ENCODE results near the gene ADAM8. TPM values are rescaled to one million over a fixed set of nuclear protein-coding genes. Genes with fewer than 3 reads are reported as not detected.

ADAM8 gene
- total RNA-seq, 4 donors from 2014 or later: 0.90 to 2.1 (median 1.2) TPM

DNA sequence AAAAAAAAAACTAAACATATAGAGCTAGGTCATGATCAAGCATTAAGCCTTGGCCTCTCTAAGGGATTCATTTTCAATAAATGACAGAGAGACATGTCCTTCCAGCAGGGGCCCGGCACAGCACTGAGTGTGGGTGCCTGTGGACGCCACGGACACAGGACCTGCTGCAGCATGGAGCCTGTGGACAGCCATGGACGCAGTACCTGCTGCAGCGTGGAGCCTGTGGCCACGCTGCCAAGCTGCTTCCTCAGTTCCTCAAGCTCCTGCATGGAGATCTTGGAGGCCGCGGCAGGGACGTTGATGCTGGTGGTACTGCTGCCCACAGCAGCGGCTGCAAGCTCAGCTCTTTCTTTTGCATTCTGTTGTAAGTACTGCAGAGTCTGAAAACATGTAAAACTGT, 22.6 kb upstream of the ADAM8 start:
- intact Hi-C loops (cut with DNase I; ENCODE audit: low total_unique reads) (no loop called here), in situ Hi-C loops (cut with MboI; ENCODE audit: low sequenced_read_pairs in 4 of 4) (no loop called here)
- ATAC-seq (no peak), DNase-seq (no peak)
- H3K27me3 ChIP-seq: no peaks in the 10 kb centered on the region
- peaks cover 0 to 70% of the 10 kb centered on the region in 2 donors for H3K36me3 ChIP-seq
- no peak for TF ChIP-seq POLR2A (IDR thresholded peaks at IDR 0.05)
- TF ChIP-seq, protein P1, sequence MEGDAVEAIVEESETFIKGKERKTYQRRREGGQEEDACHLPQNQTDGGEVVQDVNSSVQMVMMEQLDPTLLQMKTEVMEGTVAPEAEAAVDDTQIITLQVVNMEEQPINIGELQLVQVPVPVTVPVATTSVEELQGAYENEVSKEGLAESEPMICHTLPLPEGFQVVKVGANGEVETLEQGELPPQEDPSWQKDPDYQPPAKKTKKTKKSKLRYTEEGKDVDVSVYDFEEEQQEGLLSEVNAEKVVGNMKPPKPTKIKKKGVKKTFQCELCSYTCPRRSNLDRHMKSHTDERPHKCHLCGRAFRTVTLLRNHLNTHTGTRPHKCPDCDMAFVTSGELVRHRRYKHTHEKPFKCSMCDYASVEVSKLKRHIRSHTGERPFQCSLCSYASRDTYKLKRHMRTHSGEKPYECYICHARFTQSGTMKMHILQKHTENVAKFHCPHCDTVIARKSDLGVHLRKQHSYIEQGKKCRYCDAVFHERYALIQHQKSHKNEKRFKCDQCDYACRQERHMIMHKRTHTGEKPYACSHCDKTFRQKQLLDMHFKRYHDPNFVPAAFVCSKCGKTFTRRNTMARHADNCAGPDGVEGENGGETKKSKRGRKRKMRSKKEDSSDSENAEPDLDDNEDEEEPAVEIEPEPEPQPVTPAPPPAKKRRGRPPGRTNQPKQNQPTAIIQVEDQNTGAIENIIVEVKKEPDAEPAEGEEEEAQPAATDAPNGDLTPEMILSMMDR (IDR thresholded peaks at IDR 0.05 in 4 of 5, conservative IDR thresholded peaks at IDR 0.05 in 1 of 5): no peak
- no peaks in the 10 kb centered on the region for H3K9me3 ChIP-seq
- H3K27ac ChIP-seq: no peak overlapping the region
- no peak overlapping the region for H3K4me3 ChIP-seq
- H3K4me1 ChIP-seq: no peaks in the 10 kb centered on the region

DNA sequence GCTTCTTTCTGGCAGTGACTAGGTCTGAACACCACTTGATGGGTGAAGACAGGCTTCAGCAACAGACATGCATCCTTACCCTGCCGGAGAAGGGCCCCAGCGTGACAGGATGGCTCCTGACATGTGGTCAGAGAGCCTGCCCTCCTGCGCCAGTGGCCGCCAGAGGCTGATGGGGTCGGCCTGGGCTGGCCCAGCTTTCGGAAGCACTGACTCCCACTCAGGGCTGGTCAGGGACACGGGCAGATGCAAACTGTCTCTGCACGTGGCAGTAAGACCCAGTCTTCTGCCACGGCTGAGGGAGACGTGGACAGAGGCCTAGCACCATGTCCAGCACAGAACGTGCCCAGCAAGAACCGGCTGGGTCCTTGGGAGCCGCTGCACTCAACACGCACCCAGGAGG, 21.8 kb upstream of the ADAM8 start:
- Histone ChIP-seq H3K27ac (no peak overlapping the region), H3K4me3 (no peak overlapping the region), H3K27me3 (no peaks in the 10 kb centered on the region), H3K4me1 (no peaks in the 10 kb centered on the region), H3K36me3 (peaks cover 0 to 77% of the 10 kb centered on the region in 2 donors), H3K9me3 (no peaks in the 10 kb centered on the region)
- no peak for ATAC-seq
- TF ChIP-seq POLR2A (IDR thresholded peaks at IDR 0.05): no peak
- TF ChIP-seq, protein P1 (IDR thresholded peaks at IDR 0.05 in 4 of 5, conservative IDR thresholded peaks at IDR 0.05 in 1 of 5): no peak
- DNase-seq: no peak
- in situ Hi-C loops (cut with MboI; ENCODE audit: low sequenced_read_pairs in 4 of 4) (no loop called here), intact Hi-C loops (cut with DNase I; ENCODE audit: low total_unique reads) (no loop called here)

DNA sequence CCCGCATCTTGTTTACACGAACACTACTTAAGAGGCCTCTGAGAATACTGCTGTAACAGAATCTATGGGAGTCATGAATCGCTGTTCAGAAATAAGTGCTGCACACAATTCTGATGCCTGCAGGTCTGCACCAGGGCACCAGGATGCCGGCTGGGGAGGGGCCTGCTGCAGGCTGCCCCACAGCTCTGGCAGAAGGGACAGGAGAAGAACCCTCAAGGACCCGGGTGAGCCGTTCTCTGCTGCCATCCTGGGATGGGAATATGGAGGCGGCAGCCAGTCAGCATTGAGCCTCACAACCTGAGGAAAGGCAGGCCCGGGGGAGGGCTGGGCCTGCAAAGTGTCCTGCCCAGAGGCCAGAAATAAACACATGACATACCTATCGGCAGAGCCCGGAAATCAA, 20.8 kb upstream of the ADAM8 start:
- Histone ChIP-seq H3K27ac (no peak overlapping the region), H3K4me3 (no peak overlapping the region), H3K4me1 (no peaks in the 10 kb centered on the region), H3K27me3 (no peaks in the 10 kb centered on the region), H3K9me3 (no peaks in the 10 kb centered on the region), H3K36me3 (peaks cover 0 to 87% of the 10 kb centered on the region in 2 donors)
- no peak for ATAC-seq
- DNase-seq: no peak
- in situ Hi-C loops (cut with MboI; ENCODE audit: low sequenced_read_pairs in 4 of 4): no loop called here
- TF ChIP-seq, protein P1 (IDR thresholded peaks at IDR 0.05 in 4 of 5, conservative IDR thresholded peaks at IDR 0.05 in 1 of 5): no peak
- no peak for TF ChIP-seq POLR2A (IDR thresholded peaks at IDR 0.05)
- intact Hi-C loops (cut with DNase I; ENCODE audit: low total_unique reads): no loop called here

DNA sequence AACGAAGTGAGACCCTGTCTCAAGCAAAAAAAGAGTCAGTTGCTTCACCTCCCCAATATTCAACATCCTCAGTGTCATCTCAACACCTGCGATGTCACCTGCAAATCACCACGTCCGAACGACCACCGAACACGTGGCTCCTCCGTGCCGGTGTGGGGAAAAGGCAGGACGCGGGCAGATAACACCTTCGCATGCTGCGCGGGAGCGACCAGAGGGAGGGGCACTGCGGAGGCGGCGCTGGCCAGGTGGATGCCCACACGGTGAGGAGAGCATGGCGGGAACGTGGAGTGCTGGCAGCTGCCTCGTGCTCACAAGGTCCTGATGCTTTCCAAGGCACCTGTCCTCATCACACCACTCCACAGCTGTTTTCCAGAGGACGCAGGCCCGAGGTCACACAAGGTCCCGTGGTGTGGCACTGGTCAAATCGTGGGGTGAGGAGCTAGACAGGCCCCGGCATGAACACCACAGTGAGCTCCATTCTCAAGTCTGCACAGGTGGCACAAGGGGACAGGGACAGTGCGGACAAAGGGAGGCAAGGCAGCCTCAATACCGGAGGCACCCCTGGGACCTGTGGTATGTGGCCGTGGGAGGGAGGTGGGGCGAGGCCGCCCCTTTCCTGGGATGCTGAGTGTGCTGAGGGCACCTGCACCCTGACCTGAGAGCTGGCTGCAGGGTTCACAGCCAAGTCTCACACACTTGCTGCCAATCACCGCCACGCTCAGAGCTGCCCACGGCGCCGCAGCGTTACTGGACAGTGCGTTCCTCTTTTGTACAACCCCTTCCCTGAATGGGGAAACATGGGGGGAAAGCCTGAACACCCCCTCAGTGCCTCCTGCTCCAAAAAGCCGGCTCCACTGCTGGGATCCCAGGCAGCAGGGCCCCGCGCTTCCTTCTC, 19.0 kb upstream of the ADAM8 start:
- no peak overlapping the region for H3K4me3 ChIP-seq
- no peaks in the 10 kb centered on the region for H3K27me3 ChIP-seq
- in situ Hi-C loops (cut with MboI; ENCODE audit: low sequenced_read_pairs in 4 of 4) (no loop called here), intact Hi-C loops (cut with DNase I; ENCODE audit: low total_unique reads) (no loop called here)
- H3K27ac ChIP-seq: no peak overlapping the region
- H3K4me1 ChIP-seq: no peaks in the 10 kb centered on the region
- H3K9me3 ChIP-seq: no peaks in the 10 kb centered on the region
- H3K36me3 ChIP-seq: peaks cover 0 to 85% of the 10 kb centered on the region in 2 donors
- ATAC-seq (no peak), DNase-seq (no peak)
- TF ChIP-seq POLR2A (IDR thresholded peaks at IDR 0.05): no peak
- TF ChIP-seq, protein P1 (IDR thresholded peaks at IDR 0.05 in 4 of 5, conservative IDR thresholded peaks at IDR 0.05 in 1 of 5): no peak
